Superior temporal gyrus (tissue), 1 donor: Measurements from ENCODE around the gene M6PR.
"Not testable (repeated sequence)": the region's sequence is repeated elsewhere in the genome, so short reads cannot be mapped to it uniquely, and the experiment has no call there.

Source experiments
- DNase-seq: peaks from one replicate; pipeline ENCODE4 v3.0.0-alpha.2; 2016; ENCODE audit errors: extremely low spot score

The M6PR gene

GRCh38 chr12:8912914-8913313 lies 36.5 kb downstream of the M6PR start:
- DNase-seq: no peak

DNA sequence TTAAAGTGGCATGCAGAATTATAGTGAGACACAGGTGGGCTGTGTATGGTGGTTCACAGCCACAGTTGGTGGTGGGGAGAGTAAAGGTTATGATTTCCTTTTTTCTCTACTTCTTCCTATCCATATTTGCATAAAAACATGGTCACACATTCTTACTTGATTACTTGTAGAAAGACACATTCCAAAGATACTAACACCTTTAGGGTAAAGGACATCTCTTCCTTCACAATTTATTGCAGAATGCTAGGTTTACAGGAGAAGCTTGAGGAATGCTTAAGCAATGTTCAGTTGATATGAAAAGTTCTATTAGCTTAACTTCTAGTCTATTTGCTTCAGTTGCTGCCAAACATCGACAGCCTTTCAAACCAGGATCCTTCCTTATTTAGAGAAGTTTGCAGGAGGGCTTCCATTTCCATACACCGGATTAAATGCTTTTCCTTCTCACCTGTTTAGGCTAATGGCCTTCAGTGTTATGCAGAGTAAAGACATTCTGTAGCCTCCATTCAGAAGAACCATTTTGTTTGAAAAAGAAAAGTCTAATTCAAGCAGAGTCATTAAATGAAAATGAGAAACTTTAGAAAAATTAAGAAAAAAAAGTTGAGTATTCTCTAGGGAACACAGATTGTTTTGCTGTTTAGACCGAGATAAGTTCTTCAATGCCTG lies 37.7 kb downstream of the M6PR start:
- no peak for DNase-seq

GRCh38 chr12:8909752-8910151 lies 39.7 kb downstream of the M6PR start:
- DNase-seq: no peak

GRCh38 chr12:8907513-8907912 lies 41.9 kb downstream of the M6PR start:
- DNase-seq: no peak

- no peak for DNase-seq
Observed at GRCh38 chr12:8906266-8907180, 42.9 kb downstream of the M6PR start.

DNA sequence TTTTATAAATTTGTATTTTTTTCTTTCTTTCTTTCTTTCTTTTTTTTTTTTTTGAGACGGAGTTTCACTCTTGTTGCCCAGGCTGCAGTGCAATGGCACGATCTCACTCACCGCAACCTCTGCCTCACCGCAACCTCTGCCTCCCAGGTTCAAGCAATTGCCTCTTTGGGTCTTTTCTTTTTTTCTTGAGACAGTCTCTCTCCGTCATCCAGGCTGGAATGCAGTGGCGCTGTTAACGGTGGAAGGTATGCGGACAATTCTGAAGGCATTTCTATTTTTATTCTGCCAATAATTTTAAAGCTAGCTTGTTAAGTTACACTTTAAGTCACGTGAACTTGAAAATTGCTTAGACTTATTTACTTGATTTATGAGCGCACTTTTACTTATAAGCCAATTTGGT lies 43.9 kb downstream of the M6PR start:
- DNase-seq: no peak

DNA sequence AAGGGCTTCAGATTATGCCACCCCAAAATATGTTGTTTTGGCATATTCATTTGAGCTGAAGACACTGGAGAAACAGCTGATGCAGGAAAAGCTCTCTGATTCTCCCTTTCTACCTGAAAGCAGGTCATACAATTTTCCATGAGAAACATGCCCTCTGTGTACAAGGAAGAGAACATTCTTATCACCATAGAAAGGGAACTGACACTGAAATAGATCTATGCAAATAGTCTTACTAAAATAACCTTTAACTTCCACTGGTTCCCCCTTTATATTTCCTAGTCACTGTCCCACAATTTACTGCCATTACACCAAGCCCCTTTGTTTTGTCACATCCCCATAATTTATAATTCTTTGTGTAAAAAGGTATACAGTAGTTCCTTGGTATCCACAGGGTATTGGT lies 44.8 kb downstream of the M6PR start:
- DNase-seq: no peak

GRCh38 chr12:8903646-8904045 lies 45.8 kb downstream of the M6PR start:
- no peak for DNase-seq

DNA sequence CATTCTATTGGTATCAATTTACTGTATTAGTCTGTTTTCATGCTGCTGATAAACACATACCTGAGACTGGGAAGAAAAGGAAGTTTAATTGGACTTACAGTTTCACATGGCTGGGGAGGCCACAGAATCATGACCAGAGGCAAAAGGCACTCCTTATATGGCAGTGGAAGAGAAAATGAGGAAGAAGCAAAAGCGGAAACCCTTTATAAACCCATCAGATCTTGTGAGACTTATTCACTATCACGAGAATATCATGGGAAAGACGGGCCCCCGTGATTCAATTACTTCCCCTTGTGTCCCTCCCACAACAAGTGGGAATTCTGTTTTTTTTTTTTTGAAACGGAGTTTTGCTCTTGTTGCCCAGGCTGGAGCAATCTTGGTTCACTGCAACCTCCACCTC lies 46.7 kb downstream of the M6PR start:
- not testable (repeated sequence) for DNase-seq

- no peak for DNase-seq
Observed at GRCh38 chr12:8899830-8900229, 49.6 kb downstream of the M6PR start.

GRCh38 chr12:8897081-8897480 lies 52.4 kb downstream of the M6PR start:
- DNase-seq: no peak

- DNase-seq: no peak
Observed at GRCh38 chr12:8894986-8895385, 54.5 kb downstream of the M6PR start.

- no peak for DNase-seq
Observed at GRCh38 chr12:8894378-8894777, 55.1 kb downstream of the M6PR start.

DNA sequence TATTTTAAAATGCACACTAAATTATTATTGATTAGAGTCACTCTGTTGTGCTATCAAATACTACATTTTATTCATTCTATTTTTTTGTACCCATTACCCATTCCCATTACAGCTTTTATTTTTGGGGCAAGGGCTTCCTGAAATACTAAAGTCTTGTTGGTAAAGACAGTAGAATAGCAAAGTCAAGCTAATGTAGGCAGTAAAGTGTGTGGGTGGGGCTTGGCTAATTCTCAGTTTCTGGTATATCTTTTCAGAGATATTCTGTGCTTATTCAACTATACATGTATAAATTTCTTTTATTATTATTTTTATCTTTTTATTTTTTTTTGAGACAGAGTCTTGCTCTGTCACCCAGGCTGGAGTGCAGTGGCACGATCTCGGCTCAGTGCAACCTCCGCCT lies 57.5 kb downstream of the M6PR start:
- DNase-seq: no peak
